ENCODE measurements around the gene SLC4A2. TPM values are rescaled to one million over a fixed set of nuclear protein-coding genes. Genes with fewer than 3 reads are reported as not detected.

Gene SLC4A2
- total RNA-seq, 1 experiment from 2014 or later, result 164 TPM

DNA sequence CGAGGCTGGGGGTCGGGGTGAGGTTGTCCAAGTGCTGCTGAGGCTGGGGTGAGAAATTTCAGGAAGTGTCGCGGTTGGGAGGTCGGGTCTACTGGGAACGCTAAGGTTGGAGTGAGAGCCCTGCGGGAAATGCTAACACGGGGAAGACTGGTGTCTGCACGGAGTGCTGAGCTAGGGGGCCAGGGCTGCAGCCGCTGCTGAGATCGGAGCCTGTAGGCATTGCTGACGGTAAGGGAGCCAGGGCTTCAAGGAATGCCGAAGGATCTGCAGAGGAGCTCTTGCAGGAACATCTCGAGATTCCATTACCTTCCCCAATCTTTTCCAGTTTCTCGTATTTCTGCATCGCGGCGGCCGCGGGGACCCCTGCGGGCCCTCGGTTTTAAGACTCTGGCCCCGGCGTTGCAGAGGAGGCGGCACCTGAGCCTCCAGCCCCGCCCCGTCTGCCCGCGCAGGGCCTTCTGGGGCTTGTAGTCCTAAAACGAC lies 1.8 kb upstream of the SLC4A2 start, which contains the start of gene CDK5 (continued):
- TF ChIP-seq AFF4 (CRISPR knock-in tag; IDR thresholded peaks at IDR 0.05; ENCODE audit: borderline replicate concordance), result no peak
- no peak for TF ChIP-seq HMGXB4 (CRISPR knock-in tag; IDR thresholded peaks at IDR 0.05)
- TF ChIP-seq ZNF317 (CRISPR knock-in tag; IDR thresholded peaks at IDR 0.05; ENCODE audit: borderline replicate concordance, low read depth), result no peak

- DNase-seq (ENCODE audit: low spot score), result peak; percentile 98
- peak overlapping the region; percentile 98 for H3K4me3 Mint-ChIP-seq
- CTCF ChIA-PET, result interaction anchor here (0.6 to 3.5 kb wide), 13 partner anchors 10 to 96 kb away, joined by 3 to 22 read pairs (median 6); partner anchors contain the start of gene ABCB8
- H3K27me3 Mint-ChIP-seq (ENCODE audit: low read depth), result peaks cover 7% of the 10 kb centered on the region
- no peaks in the 10 kb centered on the region; the same call in 1 of the 2 replicates for H3K36me3 Mint-ChIP-seq
- peaks cover 38% of the 10 kb centered on the region for H3K4me1 Mint-ChIP-seq
- ATAC-seq, result peak; percentile 79
- POLR2A ChIA-PET, result interaction anchor here (1.1 kb wide), 1 partner anchor 22 kb away, joined by 3 read pairs; the partner anchor contains the start of gene FASTK
- peak overlapping the region; percentile 93 for H3K27ac Mint-ChIP-seq
- no peaks in the 10 kb centered on the region for H3K9me3 Mint-ChIP-seq
- TF ChIP-seq, protein P1, sequence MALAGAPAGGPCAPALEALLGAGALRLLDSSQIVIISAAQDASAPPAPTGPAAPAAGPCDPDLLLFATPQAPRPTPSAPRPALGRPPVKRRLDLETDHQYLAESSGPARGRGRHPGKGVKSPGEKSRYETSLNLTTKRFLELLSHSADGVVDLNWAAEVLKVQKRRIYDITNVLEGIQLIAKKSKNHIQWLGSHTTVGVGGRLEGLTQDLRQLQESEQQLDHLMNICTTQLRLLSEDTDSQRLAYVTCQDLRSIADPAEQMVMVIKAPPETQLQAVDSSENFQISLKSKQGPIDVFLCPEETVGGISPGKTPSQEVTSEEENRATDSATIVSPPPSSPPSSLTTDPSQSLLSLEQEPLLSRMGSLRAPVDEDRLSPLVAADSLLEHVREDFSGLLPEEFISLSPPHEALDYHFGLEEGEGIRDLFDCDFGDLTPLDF (CRISPR knock-in tag; IDR thresholded peaks at IDR 0.05), result no peak
- TF ChIP-seq ETV6 (CRISPR knock-in tag; IDR thresholded peaks at IDR 0.05) (peak; percentile 70; the same call in 1 of the 2 replicates), HMGXB4 (CRISPR knock-in tag; IDR thresholded peaks at IDR 0.05) (no peak), ZBTB21 (CRISPR knock-in tag; IDR thresholded peaks at IDR 0.05; ENCODE audit: borderline replicate concordance) (no peak), GRHL2 (CRISPR knock-in tag; IDR thresholded peaks at IDR 0.05; ENCODE audit: insufficient replicate concordance, severe bottlenecking) (no peak), SP1 (CRISPR knock-in tag; conservative IDR thresholded peaks at IDR 0.05) (peak; percentile 93), FOXK1 (CRISPR knock-in tag; IDR thresholded peaks at IDR 0.05) (peak; percentile 92), NR2C2 (CRISPR knock-in tag; IDR thresholded peaks at IDR 0.05) (no peak), SMAD4 (CRISPR knock-in tag; IDR thresholded peaks at IDR 0.05) (no peak), GABPB1 (CRISPR knock-in tag; IDR thresholded peaks at IDR 0.05) (peak; percentile 72), MXD4 (CRISPR knock-in tag; IDR thresholded peaks at IDR 0.05; ENCODE audit: borderline replicate concordance) (no peak), RELA (CRISPR knock-in tag; IDR thresholded peaks at IDR 0.05; ENCODE audit: borderline replicate concordance) (no peak), CDX4 (CRISPR knock-in tag; IDR thresholded peaks at IDR 0.05; ENCODE audit: borderline replicate concordance) (no peak)
- TF ChIP-seq, protein P2, sequence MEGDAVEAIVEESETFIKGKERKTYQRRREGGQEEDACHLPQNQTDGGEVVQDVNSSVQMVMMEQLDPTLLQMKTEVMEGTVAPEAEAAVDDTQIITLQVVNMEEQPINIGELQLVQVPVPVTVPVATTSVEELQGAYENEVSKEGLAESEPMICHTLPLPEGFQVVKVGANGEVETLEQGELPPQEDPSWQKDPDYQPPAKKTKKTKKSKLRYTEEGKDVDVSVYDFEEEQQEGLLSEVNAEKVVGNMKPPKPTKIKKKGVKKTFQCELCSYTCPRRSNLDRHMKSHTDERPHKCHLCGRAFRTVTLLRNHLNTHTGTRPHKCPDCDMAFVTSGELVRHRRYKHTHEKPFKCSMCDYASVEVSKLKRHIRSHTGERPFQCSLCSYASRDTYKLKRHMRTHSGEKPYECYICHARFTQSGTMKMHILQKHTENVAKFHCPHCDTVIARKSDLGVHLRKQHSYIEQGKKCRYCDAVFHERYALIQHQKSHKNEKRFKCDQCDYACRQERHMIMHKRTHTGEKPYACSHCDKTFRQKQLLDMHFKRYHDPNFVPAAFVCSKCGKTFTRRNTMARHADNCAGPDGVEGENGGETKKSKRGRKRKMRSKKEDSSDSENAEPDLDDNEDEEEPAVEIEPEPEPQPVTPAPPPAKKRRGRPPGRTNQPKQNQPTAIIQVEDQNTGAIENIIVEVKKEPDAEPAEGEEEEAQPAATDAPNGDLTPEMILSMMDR (IDR thresholded peaks at IDR 0.05), result no peak
- TF ChIP-seq, protein P3, sequence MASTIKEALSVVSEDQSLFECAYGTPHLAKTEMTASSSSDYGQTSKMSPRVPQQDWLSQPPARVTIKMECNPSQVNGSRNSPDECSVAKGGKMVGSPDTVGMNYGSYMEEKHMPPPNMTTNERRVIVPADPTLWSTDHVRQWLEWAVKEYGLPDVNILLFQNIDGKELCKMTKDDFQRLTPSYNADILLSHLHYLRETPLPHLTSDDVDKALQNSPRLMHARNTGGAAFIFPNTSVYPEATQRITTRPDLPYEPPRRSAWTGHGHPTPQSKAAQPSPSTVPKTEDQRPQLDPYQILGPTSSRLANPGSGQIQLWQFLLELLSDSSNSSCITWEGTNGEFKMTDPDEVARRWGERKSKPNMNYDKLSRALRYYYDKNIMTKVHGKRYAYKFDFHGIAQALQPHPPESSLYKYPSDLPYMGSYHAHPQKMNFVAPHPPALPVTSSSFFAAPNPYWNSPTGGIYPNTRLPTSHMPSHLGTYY (CRISPR knock-in tag; IDR thresholded peaks at IDR 0.05), result no peak
These were observed 1.2 kb upstream of the SLC4A2 start for GRCh38 chr7:151057989-151058780.
